ENCODE data around the gene C1orf167.

The C1orf167 gene

DNA sequence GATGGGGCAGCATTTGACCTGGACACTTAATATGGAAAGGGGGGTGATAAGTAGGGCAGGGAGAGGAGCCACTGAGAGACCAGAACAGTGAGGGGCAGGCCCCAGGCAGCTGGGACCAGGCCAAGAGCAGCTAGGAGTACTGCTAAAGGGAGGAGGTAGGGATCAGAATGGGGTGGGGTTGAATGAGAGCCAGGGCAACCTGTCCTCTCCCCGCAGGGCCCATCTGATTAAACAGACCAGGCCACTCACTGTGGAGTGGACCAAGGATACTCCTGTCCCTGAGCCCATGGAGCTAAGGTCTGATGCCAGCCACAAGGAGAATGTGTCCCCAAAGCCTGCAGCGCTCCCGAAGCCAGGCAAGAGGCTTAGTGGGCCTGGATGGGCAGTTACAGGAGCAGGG, 2.1 kb downstream of the C1orf167 start:
- Mint-ChIP-seq H3K36me3 (ENCODE audit: low read depth) (no peaks in the 10 kb centered on the region), H3K9me3 (no peaks in the 10 kb centered on the region), H3K27me3 (peaks cover 46% of the 10 kb centered on the region), H3K27ac (no peak overlapping the region), H3K4me3 (no peak overlapping the region), H3K4me1 (ENCODE audit: low read depth) (peaks cover 16% of the 10 kb centered on the region)
- intact Hi-C loops (cut with micrococcal nuclease), result no loop called here

DNA sequence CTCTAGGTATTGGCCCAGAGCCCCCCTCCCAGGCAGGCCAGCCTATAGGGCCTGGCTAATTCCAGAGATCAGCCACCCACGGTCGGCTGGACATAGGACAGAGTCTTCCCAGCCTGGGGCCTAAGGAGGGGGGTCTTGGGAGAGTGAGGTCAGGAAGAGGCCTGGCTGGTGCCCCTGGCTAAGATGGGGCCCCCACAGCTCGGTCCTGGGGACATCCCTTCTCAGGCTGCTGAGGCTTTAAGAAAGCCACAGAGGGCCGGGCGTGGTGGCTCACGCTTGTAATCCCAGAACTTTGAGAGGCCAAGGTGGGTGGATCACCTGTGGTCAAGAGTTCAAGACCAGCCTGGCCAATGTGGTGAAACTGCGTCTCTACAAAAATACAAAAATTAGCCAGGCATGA, 2.5 kb downstream of the C1orf167 start:
- Mint-ChIP-seq H3K4me3 (no peak overlapping the region), H3K27ac (no peak overlapping the region), H3K27me3 (peaks cover 46% of the 10 kb centered on the region), H3K9me3 (no peaks in the 10 kb centered on the region), H3K36me3 (ENCODE audit: low read depth) (no peaks in the 10 kb centered on the region), H3K4me1 (ENCODE audit: low read depth) (peaks cover 16% of the 10 kb centered on the region)
- intact Hi-C loops (cut with micrococcal nuclease), result no loop called here

- H3K36me3 Mint-ChIP-seq (ENCODE audit: low read depth), result no peaks in the 10 kb centered on the region
- no peak overlapping the region for H3K27ac Mint-ChIP-seq
- H3K27me3 Mint-ChIP-seq, result peaks cover 37% of the 10 kb centered on the region
- no peak overlapping the region for H3K4me3 Mint-ChIP-seq
- intact Hi-C loops (cut with micrococcal nuclease), result no loop called here
- no peaks in the 10 kb centered on the region for H3K9me3 Mint-ChIP-seq
- peaks cover 16% of the 10 kb centered on the region for H3K4me1 Mint-ChIP-seq (ENCODE audit: low read depth)
Observed at GRCh38 chr1:11765661-11766428, 3.9 kb downstream of the C1orf167 start.

- Mint-ChIP-seq H3K27ac (no peak overlapping the region), H3K4me3 (no peak overlapping the region), H3K4me1 (ENCODE audit: low read depth) (peaks cover 16% of the 10 kb centered on the region), H3K9me3 (no peaks in the 10 kb centered on the region), H3K27me3 (peaks cover 32% of the 10 kb centered on the region), H3K36me3 (ENCODE audit: low read depth) (no peaks in the 10 kb centered on the region)
- intact Hi-C loops (cut with micrococcal nuclease), result no loop called here
Observed at GRCh38 chr1:11766429-11766776, 4.4 kb downstream of the C1orf167 start.

GRCh38 chr1:11767922-11768704, 6.1 kb downstream of the C1orf167 start:
- Mint-ChIP-seq H3K27me3 (peaks cover 15% of the 10 kb centered on the region), H3K9me3 (no peaks in the 10 kb centered on the region), H3K27ac (no peak overlapping the region), H3K4me1 (ENCODE audit: low read depth) (peaks cover 11% of the 10 kb centered on the region), H3K4me3 (no peak overlapping the region), H3K36me3 (ENCODE audit: low read depth) (no peaks in the 10 kb centered on the region)
- intact Hi-C loops (cut with micrococcal nuclease), result no loop called here

- intact Hi-C loops (cut with micrococcal nuclease), result no loop called here
- H3K9me3 Mint-ChIP-seq, result no peaks in the 10 kb centered on the region
- peaks cover 10% of the 10 kb centered on the region for H3K27me3 Mint-ChIP-seq
- H3K27ac Mint-ChIP-seq, result no peak overlapping the region
- H3K36me3 Mint-ChIP-seq (ENCODE audit: low read depth), result no peaks in the 10 kb centered on the region
- peaks cover 11% of the 10 kb centered on the region for H3K4me1 Mint-ChIP-seq (ENCODE audit: low read depth)
- no peak overlapping the region for H3K4me3 Mint-ChIP-seq
Observed at GRCh38 chr1:11768821-11769220, 6.8 kb downstream of the C1orf167 start.

GRCh38 chr1:11769274-11769673, 7.3 kb downstream of the C1orf167 start:
- Mint-ChIP-seq H3K4me3 (no peak overlapping the region), H3K4me1 (ENCODE audit: low read depth) (peaks cover 11% of the 10 kb centered on the region), H3K27ac (no peak overlapping the region), H3K36me3 (ENCODE audit: low read depth) (no peaks in the 10 kb centered on the region), H3K9me3 (no peaks in the 10 kb centered on the region), H3K27me3 (peaks cover 7% of the 10 kb centered on the region)
- intact Hi-C loops (cut with micrococcal nuclease), result no loop called here

DNA sequence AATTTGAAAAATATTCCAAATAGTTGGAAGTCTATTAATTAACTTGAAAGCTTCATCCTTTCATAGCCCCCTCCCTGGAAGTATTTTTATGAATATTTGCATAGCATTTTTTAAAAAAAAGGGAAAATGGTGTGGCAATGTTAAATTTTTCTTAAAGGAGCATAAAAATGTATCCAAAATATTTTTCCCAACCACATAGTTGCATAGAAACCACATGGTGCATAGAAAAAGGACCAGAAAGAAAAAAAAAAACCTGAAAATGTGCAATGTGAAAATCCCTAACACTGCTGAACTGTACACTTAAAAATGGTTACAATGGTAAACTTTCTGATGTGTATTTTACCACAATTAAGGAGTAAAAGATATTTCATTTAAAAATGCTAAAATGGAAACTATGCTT, 8.0 kb downstream of the C1orf167 start:
- H3K36me3 Mint-ChIP-seq (ENCODE audit: low read depth), result no peaks in the 10 kb centered on the region
- no peak overlapping the region for H3K27ac Mint-ChIP-seq
- intact Hi-C loops (cut with micrococcal nuclease), result no loop called here
- peaks cover 11% of the 10 kb centered on the region for H3K4me1 Mint-ChIP-seq (ENCODE audit: low read depth)
- H3K27me3 Mint-ChIP-seq, result peaks cover 7% of the 10 kb centered on the region
- H3K4me3 Mint-ChIP-seq, result no peak overlapping the region
- no peaks in the 10 kb centered on the region for H3K9me3 Mint-ChIP-seq

- Mint-ChIP-seq H3K4me1 (ENCODE audit: low read depth) (peaks cover 11% of the 10 kb centered on the region), H3K9me3 (no peaks in the 10 kb centered on the region), H3K27ac (no peak overlapping the region)
Observed at GRCh38 chr1:11771481-11772043, 9.6 kb downstream of the C1orf167 start.

GRCh38 chr1:11772458-11772857, 10.5 kb downstream of the C1orf167 start:
- Mint-ChIP-seq H3K27me3 (peaks cover 4% of the 10 kb centered on the region), H3K27ac (peak overlapping the region; percentile 59), H3K36me3 (ENCODE audit: low read depth) (no peaks in the 10 kb centered on the region), H3K9me3 (no peaks in the 10 kb centered on the region), H3K4me1 (ENCODE audit: low read depth) (peaks cover 11% of the 10 kb centered on the region), H3K4me3 (no peak overlapping the region)
- intact Hi-C loops (cut with micrococcal nuclease), result no loop called here

More at GRCh38 chr1:11771481-11772043, 9.6 kb downstream of the C1orf167 start:
- Mint-ChIP-seq H3K4me3 (no peak overlapping the region), H3K36me3 (ENCODE audit: low read depth) (no peaks in the 10 kb centered on the region), H3K27me3 (peaks cover 6% of the 10 kb centered on the region)
- intact Hi-C loops (cut with micrococcal nuclease), result no loop called here

- no peak overlapping the region for H3K4me3 Mint-ChIP-seq
- H3K36me3 Mint-ChIP-seq (ENCODE audit: low read depth), result no peaks in the 10 kb centered on the region
- peaks cover 6% of the 10 kb centered on the region for H3K4me1 Mint-ChIP-seq (ENCODE audit: low read depth)
- peaks cover 4% of the 10 kb centered on the region for H3K27me3 Mint-ChIP-seq
- H3K27ac Mint-ChIP-seq, result no peak overlapping the region
- H3K9me3 Mint-ChIP-seq, result no peaks in the 10 kb centered on the region
- intact Hi-C loops (cut with micrococcal nuclease), result no loop called here
Observed at GRCh38 chr1:11774753-11775152, 12.8 kb downstream of the C1orf167 start.

DNA sequence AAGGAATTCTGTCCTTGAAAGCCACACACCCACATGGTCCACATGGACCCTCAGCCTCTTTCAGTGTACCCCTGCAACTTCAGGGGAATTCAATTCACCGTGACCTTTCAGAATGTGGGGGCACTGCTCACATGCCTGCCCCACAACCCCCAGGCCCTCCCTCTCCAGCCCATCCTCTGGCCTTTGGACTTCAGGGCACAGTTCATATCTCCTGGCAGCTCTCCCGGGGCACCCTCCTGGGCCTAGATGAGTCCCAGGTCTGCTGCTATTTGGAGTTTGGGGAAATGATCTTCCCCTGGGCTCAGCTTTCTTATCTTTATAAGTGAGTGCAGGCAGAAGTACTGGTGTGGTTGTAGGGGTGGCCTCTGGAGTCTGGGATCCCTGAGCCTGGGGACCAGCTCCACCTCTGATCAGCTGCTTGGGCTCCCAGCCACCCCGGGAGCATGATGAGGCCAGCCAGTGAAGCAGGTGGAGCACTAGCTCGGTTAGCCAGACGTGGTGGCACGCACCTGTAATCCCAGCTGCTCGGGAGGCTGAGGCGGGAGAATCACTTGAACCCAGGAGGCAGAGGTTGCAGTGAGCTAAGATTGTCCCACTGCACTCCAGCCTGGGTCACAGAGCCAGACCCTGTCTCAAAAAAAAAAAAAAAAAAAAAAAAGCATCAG, 15.8 kb downstream of the C1orf167 start:
- H3K9me3 Mint-ChIP-seq, result no peaks in the 10 kb centered on the region
- peaks cover 7% of the 10 kb centered on the region for H3K27me3 Mint-ChIP-seq
- intact Hi-C loops (cut with micrococcal nuclease), result no loop called here
- H3K27ac Mint-ChIP-seq, result no peak overlapping the region
- H3K4me1 Mint-ChIP-seq (ENCODE audit: low read depth), result no peaks in the 10 kb centered on the region
- no peak overlapping the region for H3K4me3 Mint-ChIP-seq
- no peaks in the 10 kb centered on the region for H3K36me3 Mint-ChIP-seq (ENCODE audit: low read depth)

DNA sequence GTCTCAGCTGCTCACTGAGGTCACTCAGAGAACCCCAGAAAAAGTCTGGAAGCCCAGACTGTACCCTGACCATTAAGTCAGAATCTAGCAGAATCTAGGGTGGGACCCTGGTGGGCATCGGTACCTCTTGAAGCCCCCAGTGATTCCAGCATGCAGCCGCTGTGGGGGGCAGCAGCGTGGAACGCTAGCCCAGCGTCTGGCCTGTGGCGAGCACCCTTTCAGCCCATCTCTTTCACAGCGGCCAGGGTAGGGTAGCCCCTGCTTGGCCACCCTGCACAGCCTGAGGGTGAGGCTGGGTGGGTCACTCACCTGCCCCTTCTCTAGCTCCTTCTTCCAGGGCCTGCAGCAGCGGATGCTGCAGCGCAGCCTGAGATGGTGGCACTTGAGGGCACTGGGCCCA, 16.3 kb downstream of the C1orf167 start:
- no peaks in the 10 kb centered on the region for H3K4me1 Mint-ChIP-seq (ENCODE audit: low read depth)
- H3K4me3 Mint-ChIP-seq, result no peak overlapping the region
- no peaks in the 10 kb centered on the region for H3K9me3 Mint-ChIP-seq
- no peaks in the 10 kb centered on the region for H3K36me3 Mint-ChIP-seq (ENCODE audit: low read depth)
- H3K27me3 Mint-ChIP-seq, result peaks cover 7% of the 10 kb centered on the region
- intact Hi-C loops (cut with micrococcal nuclease), result no loop called here
- H3K27ac Mint-ChIP-seq, result no peak overlapping the region

All from dendritic cell treated with granulocyte-macrophage colony-stimulating factor and Interleukin-4, amounts not matched to agents 40 ng/mL and 50 ng/mL, for 4 days (primary cell).